Adipocyte (in vitro differentiated cells): ENCODE results near the gene EXOC1.

Source experiments
- DNase-seq: peaks from one replicate; pipeline ENCODE4 v3.0.0-alpha.2; 2015; ENCODE audit warnings: low read depth
- H3K27me3 ChIP-seq: replicated peaks from 2 replicates; pipeline ENCODE4 v1.7.0; 2013; ENCODE audit warnings: mild to moderate bottlenecking, low read length, moderate library complexity; ENCODE audit not compliant: control insufficient read depth, insufficient read depth
- H3K36me3 ChIP-seq: 2 replicates; pipeline ENCODE4 v1.7.0; 2013; ENCODE audit warnings: low read length, mild to moderate bottlenecking, moderate library complexity; ENCODE audit not compliant: control insufficient read depth, insufficient read depth, severe bottlenecking
- H3K4me1 ChIP-seq: 2 replicates; pipeline ENCODE4 v1.7.0; 2013; ENCODE audit warnings: mild to moderate bottlenecking, low read length, moderate library complexity; ENCODE audit not compliant: control insufficient read depth, insufficient read depth
- H3K4me3 ChIP-seq: 2 replicates; pipeline ENCODE4 v1.7.0; 2013; ENCODE audit warnings: mild to moderate bottlenecking, low read length, moderate library complexity
- H3K9ac ChIP-seq: 2 replicates; pipeline ENCODE4 v1.7.0; 2013; ENCODE audit warnings: mild to moderate bottlenecking, low read length, moderate library complexity
- H3K9me3 ChIP-seq: 2 replicates; pipeline ENCODE4 v1.7.0; 2013; ENCODE audit warnings: mild to moderate bottlenecking, low read length, moderate library complexity; ENCODE audit not compliant: control insufficient read depth

EXOC1 gene

GRCh38 chr4:55857586-55857985 is 4.1 kb downstream of the EXOC1 start:
- no peaks in the 10 kb centered on the region for H3K9me3 ChIP-seq

GRCh38 chr4:55859711-55860110 is 6.3 kb downstream of the EXOC1 start:
- Histone ChIP-seq H3K4me1 (peaks cover 15% of the 10 kb centered on the region), H3K27me3 (no peaks in the 10 kb centered on the region), H3K36me3 (peaks cover 49% of the 10 kb centered on the region), H3K9ac (no peak overlapping the region), H3K9me3 (no peaks in the 10 kb centered on the region), H3K4me3 (no peak overlapping the region)
- peak; percentile 14 for DNase-seq

More at GRCh38 chr4:55857586-55857985, 4.1 kb downstream of the EXOC1 start:
- H3K36me3 ChIP-seq, result peaks cover 32% of the 10 kb centered on the region
- H3K9ac ChIP-seq, result no peak overlapping the region
- H3K27me3 ChIP-seq, result no peaks in the 10 kb centered on the region
- H3K4me3 ChIP-seq, result no peak overlapping the region
- DNase-seq, result no peak
- peaks cover 18% of the 10 kb centered on the region for H3K4me1 ChIP-seq

- peaks cover 38% of the 10 kb centered on the region for H3K4me1 ChIP-seq
Measured at GRCh38 chr4:55864577-55865223, 11.3 kb downstream of the EXOC1 start.

GRCh38 chr4:55865228-55865806 is 11.9 kb downstream of the EXOC1 start:
- peaks cover 38% of the 10 kb centered on the region for H3K4me1 ChIP-seq
- H3K9ac ChIP-seq, result peak overlapping the region; percentile 63
- peaks cover 52% of the 10 kb centered on the region for H3K36me3 ChIP-seq
- no peaks in the 10 kb centered on the region for H3K9me3 ChIP-seq
- H3K4me3 ChIP-seq, result peak overlapping the region; percentile 64
- H3K27me3 ChIP-seq, result no peaks in the 10 kb centered on the region
- peak; percentile 74 for DNase-seq

More at GRCh38 chr4:55864577-55865223, 11.3 kb downstream of the EXOC1 start:
- no peak overlapping the region for H3K9ac ChIP-seq
- peak overlapping the region; percentile 28 for H3K4me3 ChIP-seq
- DNase-seq, result peak; percentile 1
- H3K36me3 ChIP-seq, result peaks cover 52% of the 10 kb centered on the region
- H3K27me3 ChIP-seq, result no peaks in the 10 kb centered on the region
- H3K9me3 ChIP-seq, result no peaks in the 10 kb centered on the region

GRCh38 chr4:55866290-55866907 is 13.0 kb downstream of the EXOC1 start:
- peak; percentile 93 for DNase-seq
- peaks cover 51% of the 10 kb centered on the region for H3K36me3 ChIP-seq
- H3K27me3 ChIP-seq, result no peaks in the 10 kb centered on the region
- peaks cover 45% of the 10 kb centered on the region for H3K4me1 ChIP-seq
- H3K4me3 ChIP-seq, result peak overlapping the region; percentile 64
- H3K9me3 ChIP-seq, result no peaks in the 10 kb centered on the region
- peak overlapping the region; percentile 63 for H3K9ac ChIP-seq

- Histone ChIP-seq H3K27me3 (no peaks in the 10 kb centered on the region), H3K9me3 (no peaks in the 10 kb centered on the region), H3K36me3 (peaks cover 56% of the 10 kb centered on the region), H3K4me3 (peak overlapping the region; percentile 64), H3K4me1 (peaks cover 50% of the 10 kb centered on the region), H3K9ac (peak overlapping the region; percentile 61)
- peak; percentile 81 for DNase-seq
Measured at GRCh38 chr4:55866973-55867574, 13.6 kb downstream of the EXOC1 start.

GRCh38 chr4:55868581-55869090 is 15.2 kb downstream of the EXOC1 start:
- Histone ChIP-seq H3K9me3 (no peaks in the 10 kb centered on the region), H3K9ac (no peak overlapping the region), H3K27me3 (no peaks in the 10 kb centered on the region), H3K4me3 (no peak overlapping the region), H3K4me1 (peaks cover 49% of the 10 kb centered on the region), H3K36me3 (peaks cover 59% of the 10 kb centered on the region)
- peak; percentile 8 for DNase-seq

GRCh38 chr4:55871299-55871800 is 17.9 kb downstream of the EXOC1 start:
- Histone ChIP-seq H3K9me3 (no peaks in the 10 kb centered on the region), H3K36me3 (peaks cover 71% of the 10 kb centered on the region), H3K4me3 (no peak overlapping the region), H3K27me3 (no peaks in the 10 kb centered on the region), H3K4me1 (peaks cover 33% of the 10 kb centered on the region), H3K9ac (peak overlapping the region; percentile 25)
- no peak for DNase-seq

GRCh38 chr4:55874831-55875230 is 21.4 kb downstream of the EXOC1 start:
- Histone ChIP-seq H3K36me3 (peaks cover 78% of the 10 kb centered on the region), H3K27me3 (no peaks in the 10 kb centered on the region), H3K4me1 (peaks cover 28% of the 10 kb centered on the region), H3K9ac (no peak overlapping the region), H3K4me3 (no peak overlapping the region), H3K9me3 (no peaks in the 10 kb centered on the region)
- no peak for DNase-seq

GRCh38 chr4:55876387-55876786 is 22.9 kb downstream of the EXOC1 start:
- no peak for DNase-seq
- Histone ChIP-seq H3K9ac (no peak overlapping the region), H3K9me3 (no peaks in the 10 kb centered on the region), H3K4me3 (no peak overlapping the region), H3K4me1 (peaks cover 21% of the 10 kb centered on the region), H3K36me3 (peaks cover 78% of the 10 kb centered on the region), H3K27me3 (no peaks in the 10 kb centered on the region)

- peaks cover 13% of the 10 kb centered on the region for H3K4me1 ChIP-seq
- no peak overlapping the region for H3K9ac ChIP-seq
- H3K36me3 ChIP-seq, result peaks cover 85% of the 10 kb centered on the region
- H3K9me3 ChIP-seq, result no peaks in the 10 kb centered on the region
- H3K27me3 ChIP-seq, result no peaks in the 10 kb centered on the region
- DNase-seq, result no peak
- no peak overlapping the region for H3K4me3 ChIP-seq
Measured at GRCh38 chr4:55879224-55879623, 25.8 kb downstream of the EXOC1 start.
